HG03066 (cell line): ENCODE measurements around the gene SLC35A1.
A peak's percentile ranks its signal among the peaks of the same experiment; 100 is the strongest.
"Not testable (repeated sequence)": the region's sequence is repeated elsewhere in the genome, so short reads cannot be mapped to it uniquely, and the experiment has no call there.

Experiments used
- ATAC-seq: cut with Tn5 transposase; IDR thresholded peaks from one replicate; pipeline ENCODE4 v1.9.1; 2021; ENCODE audit warnings: low read depth; ENCODE audit not compliant: unreplicated experiment

The SLC35A1 gene, protein sequence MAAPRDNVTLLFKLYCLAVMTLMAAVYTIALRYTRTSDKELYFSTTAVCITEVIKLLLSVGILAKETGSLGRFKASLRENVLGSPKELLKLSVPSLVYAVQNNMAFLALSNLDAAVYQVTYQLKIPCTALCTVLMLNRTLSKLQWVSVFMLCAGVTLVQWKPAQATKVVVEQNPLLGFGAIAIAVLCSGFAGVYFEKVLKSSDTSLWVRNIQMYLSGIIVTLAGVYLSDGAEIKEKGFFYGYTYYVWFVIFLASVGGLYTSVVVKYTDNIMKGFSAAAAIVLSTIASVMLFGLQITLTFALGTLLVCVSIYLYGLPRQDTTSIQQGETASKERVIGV

GRCh38 chr6:87472525-87473418, at the start of gene SLC35A1:
TSS of gene SLC35A1 (plus strand) at chr6:87472974. CDS start at chr6:87473004, 30 bp downstream.
- ATAC-seq = peak; percentile 91

GRCh38 chr6:87426789-87427188, 46.0 kb upstream of the SLC35A1 start:
- no peak for ATAC-seq

DNA sequence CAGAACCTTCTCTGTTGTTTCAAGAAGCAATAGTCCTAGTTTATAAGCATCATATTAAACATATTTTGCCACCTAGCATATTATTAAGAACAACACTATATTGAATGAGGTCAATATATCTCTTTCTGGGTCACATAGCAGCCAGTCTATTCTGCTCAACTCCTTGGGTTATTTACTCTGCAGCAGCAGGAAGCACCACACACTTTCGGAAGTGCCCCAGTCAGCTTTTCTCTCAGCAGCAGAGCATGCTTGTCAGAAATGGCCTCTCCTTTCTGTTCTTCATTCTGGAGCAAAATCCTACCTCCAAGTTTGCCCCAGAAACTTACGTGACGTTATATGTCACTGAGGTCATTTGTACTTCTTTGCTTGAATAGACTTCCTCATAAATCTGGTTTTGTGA, 42.3 kb upstream of the SLC35A1 start:
- no peak for ATAC-seq

- ATAC-seq = no peak
Observed at GRCh38 chr6:87431263-87431662, 41.5 kb upstream of the SLC35A1 start.

GRCh38 chr6:87436435-87436834, 36.3 kb upstream of the SLC35A1 start:
- ATAC-seq = no peak

- no peak for ATAC-seq
Observed at GRCh38 chr6:87441711-87442110, 31.1 kb upstream of the SLC35A1 start.

DNA sequence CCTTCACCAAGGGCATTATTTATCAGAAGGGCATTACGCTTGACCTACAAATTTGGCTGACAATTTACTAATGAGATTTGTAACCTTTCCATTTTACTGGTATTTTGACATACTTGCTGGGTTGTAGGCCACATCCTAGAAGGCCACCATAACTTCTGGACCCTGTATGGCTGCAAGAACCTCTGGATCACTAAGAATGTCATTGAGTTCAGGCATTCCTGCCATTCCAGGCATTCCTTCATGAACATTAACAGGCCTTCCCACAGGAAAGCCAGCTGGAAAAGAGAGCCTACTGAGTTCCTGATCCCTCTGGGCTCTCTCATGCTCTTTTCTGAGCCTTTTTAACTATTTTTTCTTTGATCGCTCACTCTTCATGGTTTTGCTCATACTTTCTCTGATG, 28.4 kb upstream of the SLC35A1 start:
- no peak for ATAC-seq

DNA sequence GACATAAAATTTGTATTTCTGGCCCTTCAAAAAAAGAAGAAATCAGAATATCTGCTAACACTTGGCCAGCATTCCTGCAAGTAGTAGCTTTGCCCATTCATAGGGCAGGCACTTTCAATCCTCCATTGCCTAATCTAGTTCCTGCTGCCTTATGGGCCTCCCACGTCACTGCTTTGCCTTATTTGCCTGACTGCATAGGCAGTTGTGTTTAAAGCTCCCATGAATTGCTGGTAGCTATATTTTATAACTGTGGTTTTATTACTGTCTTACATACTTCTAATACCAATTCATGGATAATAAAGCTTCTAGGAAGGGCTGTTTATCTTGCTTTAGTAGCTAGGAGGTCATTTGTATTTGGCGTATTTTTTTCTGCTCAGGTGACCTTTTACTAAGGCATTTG, 7.7 kb upstream of the SLC35A1 start:
- ATAC-seq = no peak

GRCh38 chr6:87473419-87473903, 687 bp downstream of the SLC35A1 start:
- ATAC-seq = peak; percentile 70

- no peak for ATAC-seq
Observed at GRCh38 chr6:87481931-87482330, 9.2 kb downstream of the SLC35A1 start.

DNA sequence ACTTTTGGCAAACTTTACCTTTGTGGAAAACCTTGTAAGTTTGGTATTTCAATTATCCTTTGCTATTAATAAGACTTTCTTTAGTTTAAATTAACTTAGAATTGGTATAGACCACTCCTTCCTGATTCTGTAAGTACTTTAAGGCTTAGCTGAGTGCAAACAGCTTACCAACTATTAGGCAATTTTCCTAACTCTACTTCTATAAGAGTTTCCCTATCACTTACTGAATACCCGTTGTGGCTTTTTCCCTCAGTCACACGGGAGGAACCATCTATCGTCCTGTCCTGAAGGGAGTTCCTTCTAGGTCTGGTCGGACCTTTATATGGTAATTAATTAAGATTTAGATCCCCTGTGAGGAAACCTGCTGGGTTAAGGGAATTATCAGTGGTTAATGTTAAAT, 9.6 kb downstream of the SLC35A1 start:
- no peak for ATAC-seq

DNA sequence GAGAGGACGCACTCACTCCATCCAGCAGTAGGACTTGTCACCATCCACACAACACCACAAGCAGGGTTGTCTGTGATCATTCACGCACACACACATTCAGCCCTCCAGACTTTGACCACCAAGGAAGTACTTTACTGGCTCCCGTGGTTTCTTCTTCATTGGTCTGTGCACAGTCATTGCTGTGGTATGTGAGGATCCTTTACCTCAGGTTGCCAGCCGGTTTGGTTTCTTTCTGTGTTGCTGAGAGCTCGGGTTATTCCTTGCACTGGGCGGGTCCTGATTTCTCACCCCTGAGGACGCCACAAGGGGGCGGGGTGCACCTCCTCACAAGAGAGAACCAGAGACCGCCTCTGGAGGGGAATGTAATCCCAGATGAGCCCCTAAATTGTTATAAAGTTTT, 11.2 kb downstream of the SLC35A1 start:
- ATAC-seq = no peak

DNA sequence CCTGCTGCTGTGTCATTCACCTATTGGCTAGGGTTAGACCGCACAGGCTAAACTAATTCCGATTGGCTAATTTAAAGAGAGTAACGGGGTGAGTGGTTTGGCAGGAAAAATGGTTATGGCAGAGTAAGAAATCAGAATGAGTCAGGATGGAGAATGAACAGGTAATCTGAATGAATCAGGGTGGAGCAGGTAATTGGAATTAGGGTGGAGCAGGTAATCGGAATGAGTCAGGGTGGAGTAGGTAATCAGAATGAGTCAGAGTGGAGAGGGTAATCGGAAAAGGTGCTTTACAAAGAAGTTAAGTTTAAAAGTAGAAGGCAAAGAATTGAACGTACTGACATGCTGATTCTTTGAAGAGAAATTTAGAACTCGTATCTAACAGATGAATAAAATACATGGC, 11.7 kb downstream of the SLC35A1 start:
- no peak for ATAC-seq

- ATAC-seq = no peak
Observed at GRCh38 chr6:87487555-87487954, 14.8 kb downstream of the SLC35A1 start.

GRCh38 chr6:87489326-87489725, 16.6 kb downstream of the SLC35A1 start:
- not testable (repeated sequence) for ATAC-seq

DNA sequence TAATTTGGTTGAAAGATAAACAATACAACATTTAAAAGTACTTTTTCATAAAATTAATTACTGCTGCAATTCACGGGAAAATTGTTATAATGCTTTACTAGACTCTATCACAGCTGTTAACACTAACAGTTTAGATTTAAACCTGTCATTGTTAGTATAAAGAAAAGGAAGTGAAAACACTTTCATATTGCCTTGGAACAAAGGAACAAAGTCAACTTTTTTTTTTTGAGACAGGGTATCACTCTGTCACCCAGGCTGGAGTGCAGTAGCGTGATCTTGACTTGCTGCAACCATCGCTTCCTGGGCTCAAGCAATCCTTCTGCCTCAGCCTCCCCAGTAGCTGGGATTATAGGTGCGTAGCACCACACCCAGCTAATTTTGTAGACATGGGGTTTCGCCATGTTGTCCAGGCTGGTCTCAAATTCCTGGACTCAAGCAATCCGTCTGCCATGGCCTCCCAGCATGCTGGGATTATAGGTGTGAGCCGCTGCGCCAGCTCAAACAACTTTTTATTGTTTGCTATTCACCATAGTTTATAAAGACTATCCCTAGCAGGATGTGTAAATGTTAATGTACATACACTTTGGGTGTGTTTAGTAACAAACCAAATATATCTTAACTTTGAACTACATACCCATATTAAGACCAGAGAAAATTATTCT, 22.1 kb downstream of the SLC35A1 start:
- ATAC-seq = peak; percentile 98

- ATAC-seq = no peak
Observed at GRCh38 chr6:87498048-87498447, 25.3 kb downstream of the SLC35A1 start.

GRCh38 chr6:87501809-87502572, 29.2 kb downstream of the SLC35A1 start:
- no peak for ATAC-seq

GRCh38 chr6:87504441-87504840, 31.7 kb downstream of the SLC35A1 start:
- ATAC-seq = no peak

DNA sequence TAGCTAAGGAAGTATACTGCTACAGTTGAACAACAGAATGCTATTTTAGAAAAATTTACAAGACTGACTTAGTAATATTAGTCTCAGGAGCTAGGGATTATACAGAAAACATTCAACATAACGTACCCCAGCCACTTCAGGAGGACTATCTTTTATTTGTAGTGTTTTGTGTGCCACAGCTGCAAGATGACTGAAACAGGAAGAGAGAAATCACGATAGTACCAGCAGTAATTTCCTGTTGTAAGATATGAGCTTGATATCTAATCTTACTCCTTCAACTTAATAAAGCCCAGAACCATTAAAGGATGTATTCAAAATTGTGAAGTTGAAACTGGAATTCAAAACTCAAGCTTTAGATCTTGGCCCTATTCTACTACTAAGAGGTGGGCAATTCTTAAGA, 42.1 kb downstream of the SLC35A1 start:
- ATAC-seq = no peak
